Epidermal melanocyte (primary cell): ENCODE results near the gene ZNF587B.
"Not testable (repeated sequence)": the region's sequence is repeated elsewhere in the genome, so short reads cannot be mapped to it uniquely, and the experiment has no call there.

Source experiments
- DNase-seq: peaks from one replicate; pipeline ENCODE4 v3.0.0; 2011; ENCODE audit warnings: low spot score; ENCODE audit not compliant: insufficient read length

The ZNF587B gene

GRCh38 chr19:57830071-57830602 is at the start of gene ZNF587B:
TSS of gene ZNF587B (plus strand) at chr19:57830299. CDS start at chr19:57830529, 230 bp downstream.
- peak; percentile 76 for DNase-seq

GRCh38 chr19:57786286-57786685 is 43.8 kb upstream of the ZNF587B start:
- no peak for DNase-seq

- no peak for DNase-seq
These were observed 43.2 kb upstream of the ZNF587B start for GRCh38 chr19:57786906-57787305.

- DNase-seq, result no peak
These were observed 41.9 kb upstream of the ZNF587B start for GRCh38 chr19:57788114-57788692.

GRCh38 chr19:57789288-57789687 is 40.8 kb upstream of the ZNF587B start:
- no peak for DNase-seq

GRCh38 chr19:57796580-57796979 is 33.5 kb upstream of the ZNF587B start:
- not testable (repeated sequence) for DNase-seq

GRCh38 chr19:57800696-57801095 is 29.4 kb upstream of the ZNF587B start:
- DNase-seq, result no peak

GRCh38 chr19:57802269-57802668 is 27.8 kb upstream of the ZNF587B start:
- DNase-seq, result no peak

- no peak for DNase-seq
These were observed 26.9 kb upstream of the ZNF587B start for GRCh38 chr19:57803265-57803593.

- no peak for DNase-seq
These were observed 26.3 kb upstream of the ZNF587B start for GRCh38 chr19:57803594-57804325.

GRCh38 chr19:57807541-57807940 is 22.6 kb upstream of the ZNF587B start:
- DNase-seq, result no peak

- DNase-seq, result not testable (repeated sequence)
These were observed 19.4 kb upstream of the ZNF587B start for GRCh38 chr19:57810410-57811295.

- no peak for DNase-seq
These were observed 17.9 kb upstream of the ZNF587B start for GRCh38 chr19:57812226-57812625.

- DNase-seq, result not testable (repeated sequence)
These were observed 16.9 kb upstream of the ZNF587B start for GRCh38 chr19:57812975-57813820.

GRCh38 chr19:57813919-57814504 is 16.1 kb upstream of the ZNF587B start:
- DNase-seq, result no peak

- peak; percentile 76 for DNase-seq
These were observed 15.4 kb upstream of the ZNF587B start, which contains the start of gene ZNF552 for GRCh38 chr19:57814505-57815246. TSS of gene ZNF552 (minus strand) at chr19:57814913. CDS start at chr19:57814743, 170 bp downstream.

GRCh38 chr19:57815247-57816075 is 14.6 kb upstream of the ZNF587B start:
- DNase-seq, result no peak

- no peak for DNase-seq
These were observed 13.4 kb upstream of the ZNF587B start for GRCh38 chr19:57816652-57817051.

GRCh38 chr19:57817976-57818375 is 12.1 kb upstream of the ZNF587B start:
- no peak for DNase-seq
